HG03135 (cell line): ENCODE measurements around the gene ADAMTS6.
"Not testable (repeated sequence)": the region's sequence is repeated elsewhere in the genome, so short reads cannot be mapped to it uniquely, and the experiment has no call there.

Experiments used
- ATAC-seq: cut with Tn5 transposase; IDR thresholded peaks from one replicate; pipeline ENCODE4 v1.9.1; 2021; ENCODE audit warnings: mild to moderate bottlenecking, moderate library complexity; ENCODE audit not compliant: unreplicated experiment

Gene ADAMTS6

DNA sequence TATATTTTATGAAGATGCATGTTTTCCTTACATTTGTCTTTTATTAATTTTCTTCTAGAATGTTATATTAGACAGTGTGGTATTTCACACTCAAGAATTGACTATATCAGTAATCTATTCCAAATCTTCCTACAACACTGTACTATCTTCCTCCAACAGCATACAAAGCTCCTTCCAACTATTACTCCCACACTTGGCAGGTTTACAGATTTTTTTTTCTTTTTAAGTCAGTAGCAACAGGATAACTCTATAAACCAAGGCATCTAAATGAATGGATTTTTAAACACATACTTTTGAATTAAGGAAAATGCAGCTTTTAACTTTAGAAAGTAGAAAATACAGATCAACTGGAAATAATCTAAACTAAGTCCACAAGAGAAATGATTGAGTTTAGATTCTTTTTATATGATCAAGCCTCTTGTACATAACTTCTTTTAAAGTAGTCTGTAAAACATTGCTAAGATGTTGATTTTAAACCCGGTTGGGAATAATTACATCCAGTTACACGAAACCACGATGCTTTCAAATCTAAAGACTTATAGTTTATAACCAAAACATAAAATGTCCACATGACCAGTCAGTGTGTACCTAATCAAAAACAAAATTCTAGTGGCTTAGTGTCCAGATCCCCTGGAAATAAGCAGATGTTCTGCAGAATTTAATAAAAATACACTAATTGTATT is 281.6 kb downstream of the ADAMTS6 start:
- ATAC-seq = no peak

- no peak for ATAC-seq
Measured at GRCh38 chr5:65198456-65199120, 283.1 kb downstream of the ADAMTS6 start.

GRCh38 chr5:65197531-65198455 is 283.9 kb downstream of the ADAMTS6 start:
- no peak for ATAC-seq

DNA sequence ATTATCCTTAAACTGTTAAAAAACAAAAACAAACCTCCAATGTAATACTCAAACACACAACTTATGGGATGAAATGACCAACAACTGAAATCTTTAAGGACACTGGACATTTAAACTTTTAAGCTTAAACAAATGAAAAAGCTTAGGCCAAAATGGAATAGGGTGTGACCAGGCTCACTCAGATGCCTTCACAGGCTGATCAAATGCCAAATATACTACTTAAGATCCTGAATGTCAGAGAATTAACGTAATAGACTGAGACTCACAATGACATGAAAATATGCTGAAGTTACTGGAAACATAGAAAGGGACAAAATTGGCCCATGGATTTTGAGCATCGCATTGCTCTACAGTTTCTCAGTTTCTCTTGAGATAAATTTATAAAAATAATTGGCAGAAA is 286.8 kb downstream of the ADAMTS6 start:
- no peak for ATAC-seq

GRCh38 chr5:65192331-65192730 is 289.4 kb downstream of the ADAMTS6 start:
- ATAC-seq = no peak

DNA sequence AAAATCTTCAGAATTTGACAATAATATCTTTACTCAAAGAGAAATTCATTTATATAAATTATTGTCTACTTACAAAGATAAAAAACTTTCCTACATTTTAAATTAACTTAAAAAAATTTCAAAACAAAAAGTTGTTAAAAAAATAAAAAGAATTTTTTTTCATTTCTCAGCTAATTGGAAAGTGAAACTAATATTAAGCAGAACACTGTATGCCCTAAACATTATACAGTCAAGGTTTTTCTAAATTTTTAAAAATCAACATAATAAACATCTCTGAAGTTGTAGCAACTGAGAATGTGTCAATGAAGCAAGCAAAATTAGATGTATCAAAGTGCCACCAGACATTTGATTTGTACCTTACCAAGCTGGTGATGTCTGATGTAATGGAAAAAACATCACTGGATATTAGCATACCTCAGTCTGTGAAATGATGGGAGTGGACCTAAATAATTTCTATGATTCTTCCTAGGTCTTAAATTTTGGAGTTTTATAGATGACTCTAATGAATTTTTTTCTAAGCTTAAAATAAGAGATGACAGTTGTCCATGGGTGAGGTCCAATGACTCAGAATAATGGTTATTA is 290.1 kb downstream of the ADAMTS6 start:
- no peak for ATAC-seq

GRCh38 chr5:65190328-65191053 is 291.2 kb downstream of the ADAMTS6 start:
- ATAC-seq = no peak

- ATAC-seq = no peak
Measured at GRCh38 chr5:65186646-65187227, 295.0 kb downstream of the ADAMTS6 start.

GRCh38 chr5:65185468-65185867 is 296.3 kb downstream of the ADAMTS6 start:
- ATAC-seq = no peak

DNA sequence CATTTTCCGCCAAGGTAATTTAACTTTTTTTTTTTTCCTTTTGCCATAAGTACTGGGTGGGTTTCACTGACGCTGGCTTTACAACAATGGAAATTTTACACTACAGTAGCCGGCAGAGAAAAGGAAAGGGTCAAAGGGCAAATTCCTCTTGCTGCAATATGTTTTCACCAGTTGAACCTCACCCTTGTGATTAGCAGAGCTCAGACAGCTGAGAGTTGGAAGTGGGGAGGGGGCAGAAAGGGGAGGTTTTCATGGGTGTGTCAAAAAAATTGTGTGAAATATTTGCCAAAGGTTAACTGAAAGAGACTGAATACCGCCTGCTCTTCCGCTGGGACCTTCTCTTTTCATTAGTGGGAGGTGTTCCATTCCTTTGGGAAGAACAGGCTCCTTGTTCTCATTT is 296.9 kb downstream of the ADAMTS6 start:
- no peak for ATAC-seq

DNA sequence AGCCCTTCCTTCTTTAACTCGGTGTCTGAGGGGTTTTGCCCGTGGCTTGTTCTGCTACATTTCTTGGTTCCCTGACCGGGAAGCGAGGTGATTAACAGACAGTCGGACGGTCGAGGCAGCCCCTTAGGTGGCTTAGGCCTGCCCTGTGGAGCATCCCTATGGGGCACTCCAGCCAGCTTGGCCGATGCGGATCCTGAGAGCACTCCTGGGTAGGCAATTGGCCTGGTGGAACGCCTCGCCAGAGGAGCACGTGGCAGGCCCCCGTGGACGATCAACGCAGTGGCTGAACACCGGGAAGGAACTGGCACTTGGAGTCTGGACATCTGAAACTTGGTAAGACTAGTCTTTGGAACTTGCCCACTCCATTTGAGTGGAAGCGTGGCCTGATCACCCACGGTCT is 307.5 kb downstream of the ADAMTS6 start:
- not testable (repeated sequence) for ATAC-seq

DNA sequence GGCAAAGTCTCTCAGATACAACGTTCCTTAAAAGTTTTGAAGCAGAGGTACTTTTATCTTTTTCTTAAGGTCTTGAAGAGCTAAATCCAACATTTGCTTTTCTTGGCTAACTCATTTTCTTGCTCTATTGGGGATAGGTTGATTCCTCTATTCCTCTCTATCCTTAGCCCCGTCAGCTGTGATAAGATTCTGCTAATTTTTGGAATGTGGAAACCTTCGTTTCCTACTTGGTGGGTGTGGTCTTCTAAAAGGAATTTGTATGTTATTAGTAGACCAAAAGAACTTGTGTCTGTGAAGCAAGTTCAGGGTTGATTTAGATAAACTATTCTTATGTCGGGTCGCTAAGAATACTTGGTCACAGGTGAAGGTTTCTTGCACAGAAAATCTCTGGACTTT is 308.6 kb downstream of the ADAMTS6 start:
- ATAC-seq = no peak

DNA sequence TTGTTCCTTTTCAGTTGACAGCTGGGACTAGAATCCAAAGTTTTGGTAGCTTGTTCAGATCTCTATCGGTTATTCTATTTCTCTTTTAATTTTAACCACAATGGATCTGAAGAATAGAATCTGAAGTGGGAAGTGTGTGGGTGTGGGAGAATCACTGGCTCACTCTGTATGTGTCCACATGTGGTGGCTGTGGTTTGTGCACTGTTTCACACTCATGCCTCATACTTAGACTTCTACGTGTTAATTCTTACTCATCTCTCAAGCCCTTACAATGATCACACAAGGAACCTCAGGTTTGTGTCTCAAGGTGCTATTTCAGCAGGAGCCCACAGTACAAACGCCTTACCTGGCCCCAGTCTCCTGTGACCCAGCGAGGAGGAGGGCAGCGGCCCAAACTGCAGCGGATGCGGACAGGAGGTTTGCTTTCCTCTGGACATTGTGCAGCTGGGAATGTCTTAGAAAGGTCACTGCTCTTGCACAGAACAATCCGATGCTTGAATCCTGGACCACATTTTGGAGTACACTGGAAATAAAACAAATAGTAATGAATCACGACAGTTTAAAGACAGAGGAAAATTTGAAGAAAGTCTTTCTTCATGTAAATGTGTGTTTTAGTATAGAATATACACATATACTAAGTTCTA is 309.1 kb downstream of the ADAMTS6 start:
- ATAC-seq = peak; percentile 84

- no peak for ATAC-seq
Measured at GRCh38 chr5:65171645-65172044, 310.1 kb downstream of the ADAMTS6 start.

GRCh38 chr5:65163698-65164097 is 318.0 kb downstream of the ADAMTS6 start:
- ATAC-seq = no peak

DNA sequence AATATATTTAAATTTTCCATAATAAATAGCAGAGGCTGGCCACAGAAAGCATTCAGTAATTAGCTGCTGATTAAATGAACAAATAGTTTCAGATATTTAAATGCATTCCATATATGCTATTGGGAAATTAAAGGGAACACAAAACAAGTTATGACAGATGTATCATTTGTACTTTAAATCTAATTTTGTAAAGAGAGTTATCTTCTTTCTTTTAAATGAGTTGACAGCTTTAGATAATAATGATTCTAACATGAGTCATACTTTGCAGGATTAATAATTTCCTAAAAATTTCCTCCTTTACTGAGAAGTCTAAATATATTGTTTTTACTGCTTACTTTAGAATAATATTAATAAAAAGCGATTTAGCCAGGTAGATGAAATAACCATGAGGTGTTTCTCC is 320.1 kb downstream of the ADAMTS6 start:
- no peak for ATAC-seq

DNA sequence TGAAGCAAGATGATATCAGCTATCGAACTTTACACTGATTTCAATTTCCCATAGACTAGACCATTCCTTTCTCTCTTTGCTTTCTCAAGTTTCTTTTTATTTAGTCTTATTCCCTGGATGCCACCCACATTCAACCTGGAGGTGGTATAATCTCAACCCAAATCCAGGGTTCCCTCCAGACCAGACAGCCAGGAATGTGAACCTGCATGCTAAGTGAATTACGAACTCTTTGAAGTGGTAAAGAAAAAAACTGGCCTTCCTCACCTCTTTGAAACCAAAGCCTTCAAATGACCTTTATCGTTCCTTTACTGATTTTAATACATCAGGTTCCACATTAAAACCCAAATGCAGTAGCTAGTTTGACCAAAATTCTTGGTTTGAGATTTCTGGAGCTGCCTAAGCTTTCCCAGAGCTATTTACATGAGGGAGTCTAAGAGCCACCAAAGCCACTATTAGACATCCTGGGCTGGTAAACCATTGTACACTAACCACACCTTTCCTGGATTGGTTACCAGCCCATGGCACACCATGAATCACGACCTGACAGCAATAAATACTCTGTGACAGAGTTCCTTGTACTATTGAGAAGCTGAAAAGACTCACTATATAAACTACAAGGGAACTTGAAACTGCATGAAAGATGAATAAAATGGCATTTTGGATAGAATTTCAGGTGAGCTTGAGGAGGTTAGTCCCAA is 323.7 kb downstream of the ADAMTS6 start:
- no peak for ATAC-seq

DNA sequence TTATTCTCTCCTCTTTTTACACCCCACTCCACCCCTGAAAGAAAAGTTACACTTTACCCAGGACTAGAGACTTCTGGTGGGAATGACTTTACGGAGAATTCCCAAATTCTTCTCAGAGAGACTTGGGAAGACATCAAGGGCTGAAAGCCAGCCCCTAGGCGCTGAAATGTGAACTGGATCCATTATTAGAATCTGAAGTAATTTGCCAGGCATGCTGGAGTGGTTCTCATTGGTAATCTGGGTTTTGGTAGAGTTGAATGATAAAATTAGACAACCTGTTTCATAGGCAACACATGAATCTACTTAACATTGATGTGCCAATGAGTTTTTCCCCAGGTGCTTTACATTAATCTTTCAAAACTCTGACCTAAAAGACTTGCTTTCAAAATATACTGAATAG is 324.8 kb downstream of the ADAMTS6 start:
- no peak for ATAC-seq

DNA sequence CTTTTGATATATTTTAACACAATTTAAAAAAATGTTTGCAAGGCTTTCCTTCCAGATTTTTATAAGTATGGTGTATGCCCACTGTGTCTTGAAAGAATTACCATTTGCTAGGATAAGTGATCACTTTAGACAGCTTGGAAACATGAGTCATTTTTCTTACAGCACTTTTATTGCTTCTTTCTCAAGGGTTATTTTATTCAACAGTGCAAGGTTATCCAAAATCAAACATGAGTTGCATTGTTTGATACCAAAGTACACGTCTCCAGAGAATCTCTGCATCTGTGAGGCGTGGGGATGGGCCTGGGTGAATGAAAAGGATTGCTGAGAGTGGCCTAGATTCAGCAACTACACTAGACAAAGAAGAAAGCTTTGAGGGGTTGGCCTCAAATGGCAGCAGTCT is 329.6 kb downstream of the ADAMTS6 start:
- ATAC-seq = no peak
